MM.1S (cell line): ENCODE data around the gene SFT2D3.

ENCODE experiments used
- EZH2 ChIP-seq: fragments of 300-600 bp; sonication (generic); optimal IDR thresholded peaks from 2 replicates; pipeline ENCODE3; 2017; ENCODE audit warnings: low read depth, mild to moderate bottlenecking, antibody characterized with exemption, low read length, mixed read lengths
- EZH2phosphoT487 ChIP-seq: fragments of 300-600 bp; sonication (generic); IDR thresholded peaks from 2 replicates; pipeline ENCODE4 v1.6.1; 2018; ENCODE audit warnings: antibody characterized with exemption, low read length
- TF ChIP-seq, protein P1 (sequence below): fragments of 300-600 bp; sonication (generic); IDR thresholded peaks from 2 replicates; pipeline ENCODE4 v1.5.1; 2016; ENCODE audit warnings: antibody characterized with exemption, low read length, mixed read lengths

GRCh38 chr2:127664895-127665225, 36.4 kb upstream of the SFT2D3 start:
- TF ChIP-seq, protein P1, sequence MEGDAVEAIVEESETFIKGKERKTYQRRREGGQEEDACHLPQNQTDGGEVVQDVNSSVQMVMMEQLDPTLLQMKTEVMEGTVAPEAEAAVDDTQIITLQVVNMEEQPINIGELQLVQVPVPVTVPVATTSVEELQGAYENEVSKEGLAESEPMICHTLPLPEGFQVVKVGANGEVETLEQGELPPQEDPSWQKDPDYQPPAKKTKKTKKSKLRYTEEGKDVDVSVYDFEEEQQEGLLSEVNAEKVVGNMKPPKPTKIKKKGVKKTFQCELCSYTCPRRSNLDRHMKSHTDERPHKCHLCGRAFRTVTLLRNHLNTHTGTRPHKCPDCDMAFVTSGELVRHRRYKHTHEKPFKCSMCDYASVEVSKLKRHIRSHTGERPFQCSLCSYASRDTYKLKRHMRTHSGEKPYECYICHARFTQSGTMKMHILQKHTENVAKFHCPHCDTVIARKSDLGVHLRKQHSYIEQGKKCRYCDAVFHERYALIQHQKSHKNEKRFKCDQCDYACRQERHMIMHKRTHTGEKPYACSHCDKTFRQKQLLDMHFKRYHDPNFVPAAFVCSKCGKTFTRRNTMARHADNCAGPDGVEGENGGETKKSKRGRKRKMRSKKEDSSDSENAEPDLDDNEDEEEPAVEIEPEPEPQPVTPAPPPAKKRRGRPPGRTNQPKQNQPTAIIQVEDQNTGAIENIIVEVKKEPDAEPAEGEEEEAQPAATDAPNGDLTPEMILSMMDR, result no peak
- TF ChIP-seq EZH2phosphoT487, result no peak
- TF ChIP-seq EZH2, result no peak
